HFFc6 (cell line): ENCODE measurements around the gene MAGI1. TPM values are rescaled to one million over a fixed set of nuclear protein-coding genes. Genes with fewer than 3 reads are reported as not detected.

Source experiments
- DNase-seq: peaks from one replicate; pipeline ENCODE4 v3.0.0-alpha.2; 2018
- H3K27ac Mint-ChIP-seq: 2 replicates; pipeline ENCODE4 v1.8.0; 2020; ENCODE audit warnings: mild to moderate bottlenecking, mixed read lengths
- H3K27me3 Mint-ChIP-seq: 2 replicates; pipeline ENCODE4 v1.8.0; 2021; ENCODE audit warnings: mild to moderate bottlenecking, moderate library complexity, mixed read lengths; ENCODE audit not compliant: insufficient read depth
- H3K36me3 Mint-ChIP-seq: 2 replicates; pipeline ENCODE4 v1.8.0; 2021; ENCODE audit warnings: low read depth, mixed read lengths
- H3K4me1 Mint-ChIP-seq: 2 replicates; pipeline ENCODE4 v1.8.0; 2020; ENCODE audit warnings: low read depth, mixed read lengths
- H3K4me3 Mint-ChIP-seq: 2 replicates; pipeline ENCODE4 v1.8.0; 2020; ENCODE audit warnings: mild to moderate bottlenecking, moderate library complexity, mixed read lengths
- H3K9me3 Mint-ChIP-seq: 2 replicates; pipeline ENCODE4 v1.8.0; 2020; ENCODE audit warnings: mild to moderate bottlenecking, mixed read lengths
- CTCF ChIP-seq: fragments of 200-600 bp; sonication (generic); IDR thresholded peaks from 2 replicates; pipeline ENCODE4 v1.5.0; 2021; ENCODE audit warnings: antibody characterized with exemption, mild to moderate bottlenecking
- total RNA-seq, 6 experiments: library from RNA; stranded (reverse); fragmentation: NEBNext Ultra II Directional; extraction: Animal tissue kit (Norgen Biotek cat#: 25700); gene quantifications; 2 replicates in 1 of 6; 3 replicates in 5 of 6; pipeline ENCODE4 v1.2.3, GENCODE V29; 2021

Gene MAGI1
- total RNA-seq, 6 experiments from 2014 or later = 21.1 to 30.5 (median 22.4) TPM

DNA sequence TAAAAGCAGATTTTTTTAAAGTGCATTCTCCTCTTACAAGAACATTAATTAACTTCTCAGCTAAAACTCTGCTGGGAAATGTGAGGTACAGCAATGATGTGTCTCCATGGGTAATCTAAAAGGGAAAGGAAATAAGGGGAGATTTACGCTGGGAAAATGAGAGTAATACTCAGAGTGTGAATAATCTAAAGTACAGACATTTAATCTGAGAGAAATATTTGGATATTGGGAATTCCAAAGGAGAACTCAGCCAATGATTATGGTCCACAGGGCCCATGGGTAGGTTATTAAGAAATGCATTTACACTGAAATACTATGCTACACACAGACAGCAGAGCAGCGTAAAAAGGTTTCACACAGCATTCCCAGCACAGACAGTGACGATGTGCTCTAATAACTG is 229.9 kb downstream of the MAGI1 start:
- H3K27me3 Mint-ChIP-seq = peaks cover 2% of the 10 kb centered on the region; the same call in 1 of the 2 replicates
- peaks cover 18% of the 10 kb centered on the region for H3K36me3 Mint-ChIP-seq
- no peak overlapping the region for H3K27ac Mint-ChIP-seq
- no peak overlapping the region for H3K4me3 Mint-ChIP-seq
- peaks cover 27% of the 10 kb centered on the region for H3K4me1 Mint-ChIP-seq
- DNase-seq = no peak
- no peak for TF ChIP-seq CTCF
- H3K9me3 Mint-ChIP-seq = peaks cover 6% of the 10 kb centered on the region

GRCh38 chr3:65808407-65808806 is 230.3 kb downstream of the MAGI1 start:
- Mint-ChIP-seq H3K4me3 (no peak overlapping the region), H3K27ac (no peak overlapping the region), H3K4me1 (peaks cover 27% of the 10 kb centered on the region), H3K36me3 (peaks cover 18% of the 10 kb centered on the region), H3K27me3 (peaks cover 2% of the 10 kb centered on the region; the same call in 1 of the 2 replicates), H3K9me3 (peaks cover 6% of the 10 kb centered on the region)
- DNase-seq = no peak
- TF ChIP-seq CTCF = no peak

DNA sequence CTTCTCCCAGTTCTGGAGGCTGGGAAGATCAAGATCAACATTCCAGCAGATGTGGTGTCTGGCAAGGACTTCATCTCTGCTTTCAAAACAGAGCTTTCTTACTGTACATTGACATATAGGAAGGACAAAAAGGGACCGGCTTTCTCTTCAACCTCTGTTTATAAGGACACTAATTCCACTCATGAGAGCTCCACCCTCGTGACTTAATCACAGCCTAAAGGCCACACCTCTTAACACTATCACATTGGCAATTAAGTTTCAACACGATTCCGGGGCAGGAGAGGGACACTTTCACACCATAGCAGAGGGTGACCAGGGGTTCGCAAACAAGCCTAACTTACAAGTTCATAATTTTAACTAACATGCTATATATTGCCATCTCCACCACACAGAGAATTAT is 231.5 kb downstream of the MAGI1 start:
- H3K27me3 Mint-ChIP-seq = peaks cover 2% of the 10 kb centered on the region; the same call in 1 of the 2 replicates
- peaks cover 25% of the 10 kb centered on the region for H3K4me1 Mint-ChIP-seq
- TF ChIP-seq CTCF = no peak
- no peak overlapping the region for H3K27ac Mint-ChIP-seq
- peaks cover 18% of the 10 kb centered on the region for H3K36me3 Mint-ChIP-seq
- DNase-seq = no peak
- no peak overlapping the region for H3K4me3 Mint-ChIP-seq
- peaks cover 6% of the 10 kb centered on the region for H3K9me3 Mint-ChIP-seq

DNA sequence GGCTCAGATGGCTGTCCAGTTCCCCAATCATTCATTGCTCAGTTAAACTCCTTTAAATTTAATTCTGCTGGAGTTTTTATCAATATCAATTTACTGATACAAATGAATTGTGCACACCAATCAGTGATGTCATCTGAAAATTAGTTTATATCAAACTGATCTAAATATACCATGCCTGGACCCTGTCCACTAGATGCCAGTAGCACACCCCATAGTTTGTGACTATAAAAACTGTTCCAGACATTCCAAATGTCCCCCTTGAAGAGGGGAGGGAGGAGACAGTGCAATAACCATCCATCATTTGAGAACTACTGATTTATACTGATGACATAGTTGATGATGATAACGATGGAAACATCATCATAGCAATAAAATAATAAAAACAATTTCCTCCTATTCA is 232.1 kb downstream of the MAGI1 start:
- Mint-ChIP-seq H3K36me3 (peaks cover 13% of the 10 kb centered on the region), H3K27me3 (peaks cover 2% of the 10 kb centered on the region; the same call in 1 of the 2 replicates), H3K27ac (no peak overlapping the region), H3K4me3 (no peak overlapping the region), H3K9me3 (peaks cover 6% of the 10 kb centered on the region), H3K4me1 (peaks cover 19% of the 10 kb centered on the region)
- TF ChIP-seq CTCF = no peak
- DNase-seq = no peak

- no peak for TF ChIP-seq CTCF
- no peak for DNase-seq
- H3K9me3 Mint-ChIP-seq = no peaks in the 10 kb centered on the region
- no peak overlapping the region for H3K4me3 Mint-ChIP-seq
- H3K36me3 Mint-ChIP-seq = no peaks in the 10 kb centered on the region
- peaks cover 1% of the 10 kb centered on the region; the same call in 1 of the 2 replicates for H3K27me3 Mint-ChIP-seq
- H3K27ac Mint-ChIP-seq = no peak overlapping the region
- peaks cover 18% of the 10 kb centered on the region for H3K4me1 Mint-ChIP-seq
These were observed 242.0 kb downstream of the MAGI1 start for GRCh38 chr3:65796676-65797075.

GRCh38 chr3:65795166-65795565 is 243.6 kb downstream of the MAGI1 start:
- Mint-ChIP-seq H3K27me3 (peaks cover 1% of the 10 kb centered on the region; the same call in 1 of the 2 replicates), H3K4me1 (peaks cover 18% of the 10 kb centered on the region), H3K36me3 (no peaks in the 10 kb centered on the region), H3K27ac (no peak overlapping the region), H3K4me3 (no peak overlapping the region), H3K9me3 (no peaks in the 10 kb centered on the region)
- TF ChIP-seq CTCF = no peak
- DNase-seq = no peak
